Activated T-helper 9 cell treated with anti-CD3 and anti-CD28 coated beads, Interleukin-2, amount 50 U/mL, for 16 hours (primary cell): ENCODE measurements around the gene IP6K3.
A peak's percentile ranks its signal among the peaks of the same experiment; 100 is the strongest.

Experiments used
- DNase-seq: peaks from one replicate; pipeline ENCODE4 v3.0.0-alpha.2; 2020; ENCODE audit warnings: low read depth

IP6K3 gene

DNA sequence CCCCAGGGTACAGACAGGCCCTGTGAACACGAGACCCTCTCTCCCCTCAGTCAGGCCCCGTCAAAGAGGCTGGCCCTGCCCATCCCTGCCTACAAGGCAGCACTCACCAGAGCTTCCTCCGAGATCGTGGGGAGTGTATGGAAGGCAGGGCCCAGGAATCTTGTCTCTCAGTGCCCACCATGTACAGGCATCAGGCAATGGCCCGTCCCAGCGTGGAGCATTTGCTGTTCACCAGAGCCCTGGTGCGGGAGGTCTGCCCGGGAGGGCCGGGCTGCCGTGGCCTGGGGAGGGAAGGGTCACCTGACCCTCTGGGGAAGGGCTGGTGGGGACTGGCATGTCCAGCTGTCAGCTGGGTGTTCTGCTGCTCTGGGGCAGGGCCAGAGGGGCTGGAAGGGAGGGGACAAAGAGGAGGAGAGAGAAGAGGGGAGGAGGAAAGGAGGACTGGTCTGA, at the start of gene IP6K3:
TSS of gene IP6K3 (minus strand) at position 255 of the 450 bp plus-strand sequence. CDS start 11,429 bp downstream, outside the sequence.
- no peak for DNase-seq

GRCh38 chr6:33794910-33795623, 48.4 kb upstream of the IP6K3 start:
- DNase-seq = no peak

GRCh38 chr6:33792981-33793380, 46.3 kb upstream of the IP6K3 start:
- DNase-seq = no peak

DNA sequence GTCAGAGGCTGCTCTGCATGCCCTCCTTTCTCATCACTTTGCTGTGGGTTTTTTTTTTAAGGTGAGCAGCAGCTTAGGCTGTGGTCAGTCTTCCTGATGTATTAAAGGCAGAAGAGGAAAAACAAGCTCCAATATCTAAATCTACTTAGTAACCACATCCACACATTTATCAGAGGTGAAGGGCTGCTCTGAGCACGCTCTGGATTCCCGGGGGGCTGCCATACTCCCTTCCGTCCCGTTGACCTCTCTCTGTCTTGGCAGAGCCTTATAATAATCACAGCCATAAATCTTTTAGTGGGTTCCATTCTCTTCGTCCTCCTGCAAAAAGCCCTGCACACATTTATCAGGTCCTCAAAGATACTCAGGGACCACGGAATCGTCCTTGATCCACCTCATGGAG, 44.9 kb upstream of the IP6K3 start:
- no peak for DNase-seq

DNA sequence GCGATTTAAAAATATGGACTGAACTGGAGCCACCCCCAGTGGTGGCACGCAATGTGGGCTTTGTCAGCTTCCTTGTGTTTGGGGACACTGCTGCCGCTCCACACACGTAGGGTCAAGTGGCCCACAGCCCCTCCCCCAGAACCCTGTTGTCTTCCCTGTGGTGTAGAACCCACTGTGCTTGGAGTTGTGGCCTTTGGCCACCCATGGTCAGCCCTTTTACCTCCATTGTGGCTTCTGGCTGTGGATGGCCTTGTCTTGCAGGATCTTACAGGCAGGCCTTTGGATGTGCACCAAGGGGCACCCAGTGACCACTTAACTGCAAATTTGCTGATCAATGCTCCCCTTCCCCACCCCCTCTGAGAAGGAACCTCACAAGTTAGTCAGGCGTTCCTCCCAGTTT, 44.2 kb upstream of the IP6K3 start:
- no peak for DNase-seq

DNA sequence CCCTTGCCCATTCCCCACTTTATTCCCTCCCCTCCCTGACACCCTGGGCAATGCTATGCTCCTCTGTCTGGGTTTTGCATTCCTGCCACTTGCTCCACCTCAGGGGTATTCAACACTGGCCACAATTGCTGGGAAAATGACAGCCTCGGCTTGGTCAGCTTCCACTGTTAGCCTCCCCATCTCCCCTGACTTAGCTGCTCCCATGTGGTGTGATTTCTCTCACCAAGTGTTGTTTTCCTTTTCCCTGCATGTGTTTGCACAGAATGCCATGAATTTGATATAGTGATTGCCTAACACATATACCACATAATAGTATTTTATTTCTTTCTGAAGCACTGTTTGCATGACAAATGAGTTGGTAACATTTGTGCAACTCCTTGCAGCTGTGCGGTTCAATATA, 43.7 kb upstream of the IP6K3 start:
- DNase-seq = no peak

GRCh38 chr6:33789550-33789895, 42.8 kb upstream of the IP6K3 start:
- DNase-seq = no peak

DNA sequence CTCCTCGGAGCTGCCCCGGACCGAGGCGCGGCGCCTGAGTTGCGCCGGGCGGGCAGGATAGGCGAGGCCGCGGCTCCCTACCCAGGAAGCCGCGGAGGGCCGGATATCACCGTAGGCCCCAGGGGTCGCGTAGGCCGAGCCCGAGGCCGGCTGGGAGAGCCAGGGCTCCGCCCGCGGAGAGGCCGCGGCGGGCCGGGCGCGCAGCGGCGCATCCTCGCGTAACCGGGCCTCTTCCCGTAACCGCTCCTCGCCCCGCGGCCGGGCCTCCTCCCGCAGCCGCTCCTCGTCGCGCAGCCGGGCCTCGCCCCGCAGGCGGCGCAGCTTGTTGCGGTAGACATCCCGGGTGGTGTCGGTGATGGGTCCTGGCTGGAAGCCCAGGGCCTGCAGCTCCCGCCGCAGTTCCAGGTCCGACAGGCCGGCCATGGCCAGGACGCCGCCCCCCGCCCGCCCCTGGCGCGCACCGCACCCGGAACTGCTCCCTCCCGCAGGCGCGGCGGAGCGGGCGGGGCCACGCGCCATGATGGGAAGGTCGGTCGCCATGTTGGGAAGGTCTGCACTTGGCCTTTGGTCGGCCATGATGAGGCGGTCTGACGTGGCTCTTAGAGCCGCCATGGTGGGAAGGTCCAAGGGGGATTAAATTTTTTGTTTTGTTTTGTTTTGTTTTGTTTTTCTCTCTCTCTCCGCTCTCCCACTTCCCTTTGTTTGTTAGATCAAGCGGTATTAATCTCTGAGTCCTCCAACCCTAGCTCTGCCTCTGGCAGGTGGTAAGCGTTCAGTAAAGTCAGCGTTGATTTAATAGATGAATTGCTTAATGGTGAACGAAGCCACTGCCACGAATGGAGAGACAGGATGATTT, 42.2 kb upstream of the IP6K3 start, which contains the start of gene LEMD2:
TSS of gene LEMD2 (minus strand) at position 437 of the 856 bp plus-strand sequence. CDS start at position 423, 14 bp downstream.
- DNase-seq = peak; percentile 88

- peak; percentile 35 for DNase-seq
Measured at GRCh38 chr6:33787954-33788693, 41.4 kb upstream of the IP6K3 start.

GRCh38 chr6:33787346-33787953, 40.7 kb upstream of the IP6K3 start:
- DNase-seq = no peak

- no peak for DNase-seq
Measured at GRCh38 chr6:33786736-33787135, 40.0 kb upstream of the IP6K3 start.

GRCh38 chr6:33785778-33786177, 39.1 kb upstream of the IP6K3 start:
- DNase-seq = no peak

GRCh38 chr6:33784787-33785186, 38.1 kb upstream of the IP6K3 start:
- no peak for DNase-seq

DNA sequence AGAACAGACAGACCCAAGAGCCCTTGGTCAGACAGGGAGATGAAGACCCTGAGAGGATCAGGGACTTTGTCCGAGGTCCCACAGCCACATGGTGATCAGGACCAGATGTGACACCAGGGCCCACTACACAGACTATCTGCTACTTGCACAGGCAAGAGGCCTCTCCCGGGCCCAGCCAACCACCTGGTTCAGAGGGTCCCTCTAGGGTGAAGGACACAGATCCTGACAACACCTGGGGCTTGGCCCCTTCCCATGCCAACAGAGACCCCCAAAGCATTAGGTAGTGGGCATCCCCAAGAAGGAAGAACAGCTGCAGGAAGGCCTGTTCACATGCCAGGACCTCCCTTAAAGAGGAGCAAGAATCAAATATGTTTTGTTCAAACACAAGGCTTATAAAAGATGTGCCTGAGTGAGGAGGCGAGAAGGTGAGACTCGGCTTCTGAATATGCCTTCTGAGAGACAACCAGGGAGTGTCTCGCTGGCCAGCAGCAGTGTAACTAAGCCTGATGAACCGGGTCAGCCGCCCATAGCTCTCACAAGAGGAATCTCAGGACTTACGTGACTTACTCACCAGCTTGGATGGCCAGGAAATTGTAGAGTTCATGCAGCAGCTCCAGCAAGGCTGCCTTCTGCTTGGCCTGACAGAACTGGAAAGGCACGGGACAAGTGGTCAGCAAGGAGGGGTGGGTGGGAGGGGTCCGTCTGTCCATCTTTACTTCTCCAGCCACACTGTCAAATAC, 37.2 kb upstream of the IP6K3 start:
- DNase-seq = no peak

- no peak for DNase-seq
Measured at GRCh38 chr6:33782561-33782960, 35.9 kb upstream of the IP6K3 start.

DNA sequence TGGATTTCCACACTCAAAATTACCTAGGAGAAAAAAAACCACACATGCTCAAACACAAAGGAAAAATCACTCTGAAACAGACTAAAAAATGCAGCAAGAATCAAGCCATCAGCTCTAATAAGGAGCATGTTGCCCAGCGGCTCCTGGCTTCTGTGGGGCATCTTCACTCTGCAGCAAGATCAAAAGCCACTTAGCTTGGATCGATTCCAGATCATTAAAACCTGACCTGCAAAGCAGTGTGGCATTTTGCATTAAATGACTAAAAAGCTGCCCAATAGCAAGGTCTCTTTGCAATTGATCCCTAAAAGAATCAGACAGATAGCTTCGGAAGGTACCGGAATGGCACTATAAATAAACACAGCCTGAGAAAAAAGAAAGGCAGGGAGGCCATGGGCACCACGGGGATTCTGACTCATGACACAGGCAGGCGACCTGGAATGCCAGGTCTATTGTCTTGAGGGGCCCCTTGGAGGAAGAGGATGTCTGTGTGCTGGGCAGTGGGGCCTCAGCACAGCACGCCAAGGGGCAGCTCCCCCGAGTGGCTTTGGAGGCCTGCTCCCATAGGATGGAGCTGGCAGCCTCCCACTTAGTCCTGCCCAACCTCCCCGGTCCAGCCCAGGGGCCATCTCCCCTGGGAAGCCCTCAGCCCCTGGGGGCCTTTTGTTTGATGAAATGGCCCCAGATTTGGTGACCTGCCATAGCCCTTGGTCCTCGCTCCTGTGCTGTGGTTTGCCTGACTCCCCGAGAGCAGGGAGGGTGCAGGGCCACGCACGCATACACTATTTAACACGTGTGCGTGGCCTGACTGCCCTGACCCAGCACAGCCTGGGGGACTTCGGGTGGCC, 34.6 kb upstream of the IP6K3 start:
- DNase-seq = no peak

GRCh38 chr6:33779895-33780294, 33.2 kb upstream of the IP6K3 start:
- DNase-seq = no peak

- DNase-seq = no peak
Measured at GRCh38 chr6:33779290-33779689, 32.6 kb upstream of the IP6K3 start.

GRCh38 chr6:33778444-33779121, 31.9 kb upstream of the IP6K3 start:
- DNase-seq = no peak
